Stimulated activated CD8-positive, alpha-beta memory T cell treated with anti-CD3 and anti-CD28 coated beads, Interleukin-2, amount 100 ng/mL, for 48 hours (primary cell): ENCODE data around the gene PIK3R6.
"Not testable (repeated sequence)": the region's sequence is repeated elsewhere in the genome, so short reads cannot be mapped to it uniquely, and the experiment has no call there.

Source experiments
- DNase-seq, 2 donors: peaks; one replicate each; pipeline ENCODE4 v3.0.0-alpha.2; 2020; ENCODE audit warnings: low read depth in 2 of 2

PIK3R6 gene

DNA sequence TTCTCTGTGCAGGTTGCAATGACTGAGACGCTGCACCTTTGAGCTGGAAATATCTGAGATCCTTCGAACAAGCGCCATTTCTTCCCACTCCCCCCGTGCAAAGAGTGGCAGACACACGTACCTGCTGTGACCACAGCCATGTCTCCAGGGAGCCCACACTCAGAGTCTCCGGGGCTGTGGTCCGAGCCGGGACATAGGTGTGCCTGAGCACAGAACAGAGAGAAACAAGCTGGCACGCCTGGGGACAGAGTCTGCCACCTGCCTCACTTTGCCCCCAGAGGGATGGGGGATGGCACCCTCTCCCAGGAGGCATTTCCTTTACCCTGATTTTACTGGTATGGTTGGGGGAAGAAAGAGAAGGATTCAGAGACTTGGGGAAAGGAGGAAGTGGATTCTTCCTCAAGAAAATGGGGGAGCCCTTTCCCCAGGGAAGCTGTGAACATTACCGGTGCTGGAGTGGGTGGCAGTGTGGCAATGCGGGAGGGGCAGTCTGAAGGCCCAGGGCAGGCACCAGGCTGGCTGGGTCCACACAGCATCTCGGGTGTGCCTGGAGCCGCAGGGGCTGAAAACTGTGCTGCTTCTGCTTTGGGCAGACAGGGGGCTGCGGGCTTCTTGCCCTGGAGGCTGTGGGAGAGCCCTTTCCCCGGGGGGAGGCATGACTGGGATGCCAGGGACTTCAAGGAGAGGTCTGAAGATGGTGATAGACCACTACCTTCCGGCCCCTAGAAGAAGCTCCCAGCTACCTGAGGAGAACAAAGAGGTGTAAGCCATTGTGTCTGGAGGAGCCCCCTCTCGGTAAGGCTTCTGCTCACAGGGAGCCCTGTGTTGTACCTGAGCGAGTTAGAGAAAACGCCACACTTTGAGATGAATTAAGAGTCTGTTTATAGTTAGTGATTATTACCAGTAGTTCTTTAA lies 6.6 kb upstream of the PIK3R6 start:
- no peak for DNase-seq

GRCh38 chr17:8872705-8873435 lies 5.4 kb upstream of the PIK3R6 start:
- no peak for DNase-seq

DNA sequence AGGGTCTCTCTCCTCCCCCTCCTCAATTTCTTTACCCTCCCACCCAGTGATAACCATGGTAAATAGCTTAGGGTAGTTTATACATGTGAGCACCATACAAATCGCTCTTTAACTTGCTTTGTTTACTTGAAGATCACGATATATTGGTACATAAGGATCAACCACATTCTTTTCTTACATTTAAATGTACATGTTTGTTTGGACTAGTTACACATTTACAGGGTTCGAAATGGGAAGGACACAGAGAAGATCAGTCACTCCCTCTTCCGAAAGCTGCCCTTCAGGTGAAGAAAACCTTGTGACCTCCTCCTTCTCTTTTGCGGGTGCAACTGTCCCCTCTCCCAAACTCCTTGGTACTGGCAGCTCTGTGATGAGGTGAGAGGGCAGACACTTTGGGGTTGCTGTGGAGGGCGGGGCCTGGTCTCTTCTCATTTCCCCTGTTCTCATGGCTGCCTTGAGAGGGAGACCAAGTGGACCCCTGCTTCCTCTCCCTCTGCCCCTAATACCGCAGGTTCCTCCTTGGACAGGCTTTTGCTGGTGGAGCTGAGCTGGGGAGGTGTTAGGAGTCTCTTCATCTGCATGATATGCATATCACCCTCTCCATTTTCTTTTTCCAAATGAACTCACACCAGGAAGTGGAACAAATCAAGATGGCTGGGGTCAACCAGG lies 4.7 kb upstream of the PIK3R6 start:
- DNase-seq = no peak

GRCh38 chr17:8871081-8871581 lies 3.7 kb upstream of the PIK3R6 start:
- no peak for DNase-seq

DNA sequence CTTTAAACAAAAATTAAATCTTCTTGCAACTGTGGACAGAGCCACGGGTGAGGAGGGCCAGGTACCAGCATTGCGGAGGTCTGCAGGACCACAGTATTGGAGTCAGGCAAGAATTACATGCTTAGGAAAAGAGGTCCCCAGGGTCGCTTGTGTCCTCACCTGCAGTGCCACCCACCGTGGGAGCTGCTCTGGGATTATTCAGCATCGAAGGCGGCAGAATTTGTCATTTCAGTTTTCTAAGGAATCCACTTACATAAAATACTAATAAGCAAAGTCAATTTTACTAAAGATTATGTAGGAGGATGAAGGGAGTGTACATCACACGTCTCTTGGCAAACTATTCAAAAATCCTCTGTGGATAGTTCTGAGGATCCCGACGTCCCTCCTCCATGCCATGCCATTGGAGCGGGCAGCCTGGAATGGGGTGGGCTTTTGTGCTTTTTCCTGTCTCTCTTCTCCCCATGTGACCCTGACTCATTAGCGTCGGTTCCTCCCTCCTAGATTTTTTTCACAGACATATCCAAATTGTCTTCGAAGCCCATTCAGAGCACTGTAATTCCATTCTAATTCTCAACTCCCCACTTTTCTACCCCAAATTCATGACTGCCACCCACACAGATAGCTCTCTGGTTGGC lies 3.0 kb upstream of the PIK3R6 start:
- DNase-seq = no peak

DNA sequence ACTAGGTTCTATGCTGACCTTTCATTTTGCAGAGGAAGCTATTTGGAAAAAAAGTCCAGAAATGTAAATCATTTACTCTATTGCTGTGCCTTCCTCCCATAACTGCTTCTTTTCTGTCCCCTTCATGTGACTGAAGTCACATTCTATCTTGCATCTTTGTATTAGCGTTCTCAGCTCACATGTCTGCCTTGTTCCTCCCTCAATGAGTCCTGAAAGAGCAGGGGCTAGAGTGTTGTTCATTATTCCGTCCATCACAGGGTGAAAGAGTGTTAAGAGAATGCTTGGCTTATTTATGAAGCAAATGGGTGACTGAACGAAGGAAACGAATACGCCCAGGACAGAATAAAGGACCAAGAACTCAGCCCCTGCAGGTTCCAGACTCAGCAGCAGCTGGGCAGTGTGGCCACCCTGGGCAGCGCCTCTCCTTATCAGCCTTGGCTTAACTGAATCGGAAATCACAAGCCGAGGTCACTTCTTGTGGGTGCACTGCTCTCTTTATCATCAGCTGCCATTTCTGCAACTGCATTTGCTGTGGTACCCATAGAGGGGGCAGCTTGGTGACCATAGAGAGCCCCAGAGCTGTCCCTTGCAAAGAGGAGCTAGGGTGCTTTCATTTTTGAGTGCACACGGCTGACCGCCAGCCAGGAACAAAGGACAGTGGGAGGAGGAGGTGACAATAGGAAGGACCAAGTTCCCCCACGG lies 1.8 kb upstream of the PIK3R6 start:
- no peak for DNase-seq

- no peak for DNase-seq
Measured at GRCh38 chr17:8868529-8868951, 1.1 kb upstream of the PIK3R6 start.

- DNase-seq = no peak
Measured at GRCh38 chr17:8868092-8868491, 618 bp upstream of the PIK3R6 start.

GRCh38 chr17:8865811-8866210 lies 1.7 kb downstream of the PIK3R6 start:
- no peak for DNase-seq

DNA sequence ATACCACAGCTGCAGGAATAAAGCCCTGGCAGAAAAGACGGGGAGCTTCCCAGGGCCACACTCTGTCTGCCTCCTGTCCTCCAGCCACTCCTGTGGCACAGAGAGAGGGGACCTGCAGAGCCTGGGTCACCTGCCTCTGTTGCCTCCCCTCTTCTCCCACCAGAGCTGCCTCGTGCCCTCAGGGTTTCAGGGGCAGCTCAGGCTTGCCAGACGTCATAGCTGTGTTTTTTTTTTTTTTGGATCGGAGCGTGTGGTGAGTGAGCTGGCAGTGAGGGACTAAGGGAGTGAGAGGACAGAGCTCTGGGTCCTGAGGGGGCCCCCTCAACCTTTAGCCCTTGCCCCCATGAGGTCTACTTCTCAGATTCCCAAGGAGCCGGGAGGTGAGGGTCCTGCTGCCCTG lies 2.1 kb downstream of the PIK3R6 start:
- no peak for DNase-seq

GRCh38 chr17:8862213-8863056 lies 5.0 kb downstream of the PIK3R6 start:
- no peak for DNase-seq

DNA sequence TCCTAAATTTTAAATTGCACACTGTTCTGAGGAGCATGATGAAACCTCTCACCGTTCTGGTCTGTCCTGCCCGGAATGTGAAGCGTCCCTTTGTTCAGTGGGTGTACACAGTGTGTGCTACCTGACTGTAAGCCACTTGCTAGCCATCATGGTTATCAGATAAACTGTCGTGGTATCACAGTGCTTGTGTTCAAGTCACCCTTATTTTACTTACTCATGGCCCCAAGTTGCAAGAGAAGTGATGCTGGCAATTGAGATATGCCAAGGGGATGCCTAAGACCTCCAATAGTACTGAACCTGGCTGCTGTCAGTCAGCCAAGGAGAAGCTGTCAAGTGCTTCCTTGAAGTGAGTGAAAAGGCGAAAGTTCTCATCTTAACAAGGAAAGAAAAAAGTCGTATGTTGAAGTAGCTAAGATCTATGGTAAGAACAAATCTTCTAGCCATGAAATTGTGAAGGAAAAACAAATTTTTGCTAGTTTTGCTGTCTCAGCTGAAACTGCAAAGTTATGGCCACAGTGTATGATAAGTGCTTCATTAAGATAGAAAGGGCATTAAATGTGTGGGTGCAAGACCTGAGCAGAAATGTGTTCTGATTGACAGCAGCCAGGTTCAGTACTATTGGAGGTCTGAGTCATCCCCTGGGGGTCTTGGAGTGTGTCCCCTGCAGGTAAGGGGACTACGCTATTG lies 5.8 kb downstream of the PIK3R6 start:
- DNase-seq = no peak

- no peak for DNase-seq
Measured at GRCh38 chr17:8859804-8860430, 7.6 kb downstream of the PIK3R6 start.

GRCh38 chr17:8859027-8859803 lies 8.3 kb downstream of the PIK3R6 start:
- peak in 1 of 2 donors; percentile 26 for DNase-seq

DNA sequence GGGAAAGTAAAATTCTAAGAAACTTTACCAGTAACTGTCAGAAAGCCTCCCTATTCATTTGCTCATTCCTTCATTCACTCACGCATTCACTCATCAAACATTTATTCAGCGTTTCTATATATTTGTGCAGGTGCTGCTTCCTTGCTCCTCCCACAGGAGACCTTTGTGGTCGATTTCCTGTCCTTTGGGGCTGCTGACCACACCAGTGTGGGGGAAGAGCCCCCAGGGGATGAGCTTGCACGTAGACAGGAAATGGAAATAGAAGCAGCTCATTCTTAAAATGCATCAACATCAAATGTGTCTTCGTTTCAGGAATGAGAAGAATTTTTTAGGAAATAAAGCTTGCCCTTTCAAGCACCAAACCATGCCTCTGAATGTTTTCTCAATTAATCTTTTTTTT lies 9.6 kb downstream of the PIK3R6 start:
- peak; percentile 27 to 37 for DNase-seq

GRCh38 chr17:8856869-8857575 lies 10.5 kb downstream of the PIK3R6 start:
- DNase-seq = no peak

GRCh38 chr17:8856205-8856603 lies 11.3 kb downstream of the PIK3R6 start:
- not testable (repeated sequence) for DNase-seq
